ENCODE measurements around the gene FLNA.

GRCh38 chrX:154313147-154313546 lies 61.3 kb downstream of the FLNA start:
- TF ChIP-seq ZNF764 (CRISPR knock-in tag; IDR thresholded peaks at IDR 0.05; ENCODE audit: low read depth) (no peak), ZFP36 (IDR thresholded peaks at IDR 0.05; ENCODE audit: low read depth, low read length, partially characterized antibody) (no peak), ZBTB1 (CRISPR knock-in tag; IDR thresholded peaks at IDR 0.05; ENCODE audit: borderline replicate concordance, low read depth) (no peak), CTCF (IDR thresholded peaks at IDR 0.05 in 2 of 3, conservative IDR thresholded peaks at IDR 0.05 in 1 of 3; ENCODE audit: insufficient read depth in 2 of 3, low read depth in 1 of 3, low read length in 3 of 3) (no peak)
